Type B pancreatic cell (in vitro differentiated cells): ENCODE data around the gene OR5W2. TPM values are rescaled to one million over a fixed set of nuclear protein-coding genes. Genes with fewer than 3 reads are reported as not detected.

Source experiments
- total RNA-seq: library from RNA; stranded (reverse); gene quantifications from 2 replicates; pipeline ENCODE4 v1.2.1, GENCODE V29; 2021; ENCODE audit warnings: low replicate concordance

The OR5W2 gene
- total RNA-seq, 1 donor from 2014 or later: not detected

Other genes with a start within 250 kb of the OR5W2 start
- gene OR5D13, start 141.1 kb downstream of the OR5W2 start, total RNA-seq: not detected in 2 replicates
- not detected in 2 replicates for gene OR5D14, start 119.0 kb downstream of the OR5W2 start, total RNA-seq
- gene OR5L1, start 103.2 kb downstream of the OR5W2 start, total RNA-seq: not detected in 2 replicates
- gene OR5D18, start 95.0 kb downstream of the OR5W2 start, total RNA-seq: not detected in 2 replicates
- gene OR5L2, start 87.4 kb downstream of the OR5W2 start, total RNA-seq: not detected in 2 replicates
- gene OR5D16, start 75.8 kb downstream of the OR5W2 start, total RNA-seq: not detected in 2 replicates
- not detected in 2 replicates for gene TRIM51, start 31.3 kb downstream of the OR5W2 start, total RNA-seq
- not detected in 2 replicates for gene OR5I1, start 21.8 kb upstream of the OR5W2 start, total RNA-seq
- gene OR10AG1, start 55.4 kb upstream of the OR5W2 start, total RNA-seq: not detected in 2 replicates
- gene OR5F1, start 80.0 kb upstream of the OR5W2 start, total RNA-seq: not detected in 2 replicates
- not detected in 2 replicates for gene OR5AS1, start 113.1 kb upstream of the OR5W2 start, total RNA-seq
- not detected in 2 replicates for gene OR8I2, start 178.7 kb upstream of the OR5W2 start, total RNA-seq
- not detected in 2 replicates for gene OR8H2, start 189.1 kb upstream of the OR5W2 start, total RNA-seq
- not detected in 2 replicates for gene OR8H3, start 207.8 kb upstream of the OR5W2 start, total RNA-seq
- gene OR8J3, start 225.6 kb upstream of the OR5W2 start, total RNA-seq: not detected in 2 replicates
- gene OR8K5, start 245.7 kb upstream of the OR5W2 start, total RNA-seq: not detected in 2 replicates